HUES64 (cell line): ENCODE results near the gene RPS6KA5.
"Not testable (repeated sequence)": the region's sequence is repeated elsewhere in the genome, so short reads cannot be mapped to it uniquely, and the experiment has no call there.

Experiments used
- H3K27ac ChIP-seq: 2 replicates; pipeline ENCODE4 v1.7.0; 2013; ENCODE audit warnings: low read depth, low read length, inconsistent platforms
- H3K27me3 ChIP-seq: 2 replicates; pipeline ENCODE4 v1.6.1; 2013; ENCODE audit warnings: mild to moderate bottlenecking, low read length; ENCODE audit not compliant: insufficient read depth
- H3K36me3 ChIP-seq: 2 replicates; pipeline ENCODE4 v1.6.1; 2013; ENCODE audit warnings: mild to moderate bottlenecking, low read length; ENCODE audit not compliant: insufficient read depth
- H3K4me1 ChIP-seq: 2 replicates; pipeline ENCODE4 v1.6.1; 2013; ENCODE audit warnings: mild to moderate bottlenecking, low read length, moderate library complexity; ENCODE audit not compliant: insufficient read depth
- H3K4me3 ChIP-seq: 2 replicates; pipeline ENCODE4 v1.5.1; 2013; ENCODE audit warnings: mild to moderate bottlenecking, low read length, moderate library complexity
- H3K9ac ChIP-seq: 2 replicates; pipeline ENCODE4 v1.6.1; 2013; ENCODE audit warnings: mild to moderate bottlenecking, low read depth, low read length
- H3K9me3 ChIP-seq: 2 replicates; pipeline ENCODE4 v1.6.1; 2013; ENCODE audit warnings: low read depth, low read length; ENCODE audit not compliant: insufficient read depth
- WGBS: fragments of 150-250, 120-280 bp; methylation state at CpG from one replicate; pipeline ENCODE4 v1.1.7; 2013; ENCODE audit warnings: missing lambda C conversion rate; 5-methylcytosine and 5-hydroxymethylcytosine counted together

Gene RPS6KA5

GRCh38 chr14:91046488-91047072 lies 13.9 kb downstream of the RPS6KA5 start:
- Histone ChIP-seq H3K9me3 (no peaks in the 10 kb centered on the region), H3K36me3 (no peaks in the 10 kb centered on the region), H3K4me3 (no peak overlapping the region), H3K27me3 (no peaks in the 10 kb centered on the region), H3K9ac (no peak overlapping the region), H3K27ac (no peak overlapping the region), H3K4me1 (peaks cover 5% of the 10 kb centered on the region; the same call in 1 of the 2 replicates)
- 91% methylated on average over 7 of the region's 7 CpGs for WGBS

- H3K27ac ChIP-seq = no peak overlapping the region
- no peak overlapping the region for H3K4me3 ChIP-seq
- H3K9me3 ChIP-seq = no peaks in the 10 kb centered on the region
- H3K36me3 ChIP-seq = no peaks in the 10 kb centered on the region
- H3K4me1 ChIP-seq = no peaks in the 10 kb centered on the region
- H3K27me3 ChIP-seq = no peaks in the 10 kb centered on the region
- WGBS = 88% methylated on average over 1 of the region's 2 CpGs
- H3K9ac ChIP-seq = no peak overlapping the region
These were observed 19.0 kb downstream of the RPS6KA5 start for GRCh38 chr14:91041450-91041849.

GRCh38 chr14:91040545-91040944 lies 19.9 kb downstream of the RPS6KA5 start:
- Histone ChIP-seq H3K36me3 (no peaks in the 10 kb centered on the region), H3K4me1 (no peaks in the 10 kb centered on the region), H3K9ac (no peak overlapping the region), H3K27ac (no peak overlapping the region), H3K9me3 (no peaks in the 10 kb centered on the region), H3K27me3 (no peaks in the 10 kb centered on the region), H3K4me3 (no peak overlapping the region)
- WGBS = 94% methylated on average over 1 of the region's 1 CpG

- Histone ChIP-seq H3K9ac (no peak overlapping the region), H3K4me3 (no peak overlapping the region), H3K36me3 (no peaks in the 10 kb centered on the region), H3K9me3 (no peaks in the 10 kb centered on the region), H3K27ac (no peak overlapping the region), H3K27me3 (no peaks in the 10 kb centered on the region), H3K4me1 (no peaks in the 10 kb centered on the region)
- 97% methylated on average over 1 of the region's 1 CpG for WGBS
These were observed 22.0 kb downstream of the RPS6KA5 start for GRCh38 chr14:91038439-91038838.

- no peaks in the 10 kb centered on the region for H3K36me3 ChIP-seq
- H3K4me3 ChIP-seq = no peak overlapping the region
- H3K4me1 ChIP-seq = no peaks in the 10 kb centered on the region
- 90% methylated on average over 2 of the region's 2 CpGs for WGBS
- no peak overlapping the region for H3K9ac ChIP-seq
- no peaks in the 10 kb centered on the region for H3K9me3 ChIP-seq
- no peak overlapping the region for H3K27ac ChIP-seq
- H3K27me3 ChIP-seq = no peaks in the 10 kb centered on the region
These were observed 23.5 kb downstream of the RPS6KA5 start for GRCh38 chr14:91036741-91037469.

GRCh38 chr14:91035855-91036254 lies 24.6 kb downstream of the RPS6KA5 start:
- Histone ChIP-seq H3K27me3 (no peaks in the 10 kb centered on the region), H3K4me1 (no peaks in the 10 kb centered on the region), H3K9ac (no peak overlapping the region), H3K36me3 (no peaks in the 10 kb centered on the region), H3K9me3 (no peaks in the 10 kb centered on the region), H3K4me3 (no peak overlapping the region), H3K27ac (no peak overlapping the region)
- WGBS = 88% methylated on average over 1 of the region's 1 CpG

- H3K4me3 ChIP-seq, H3K27ac ChIP-seq, H3K9me3 ChIP-seq, H3K27me3 ChIP-seq, H3K36me3 ChIP-seq, H3K9ac ChIP-seq: not testable (repeated sequence)
- 89% methylated on average over 10 of the region's 10 CpGs for WGBS
- H3K4me1 ChIP-seq = peaks cover 10% of the 10 kb centered on the region
These were observed 26.1 kb downstream of the RPS6KA5 start for GRCh38 chr14:91034379-91034778.

GRCh38 chr14:91032248-91032647 lies 28.2 kb downstream of the RPS6KA5 start:
- no peak overlapping the region for H3K9ac ChIP-seq
- H3K27me3 ChIP-seq = no peaks in the 10 kb centered on the region
- 94% methylated on average over 3 of the region's 3 CpGs for WGBS
- no peaks in the 10 kb centered on the region for H3K9me3 ChIP-seq
- peaks cover 12% of the 10 kb centered on the region for H3K4me1 ChIP-seq
- no peak overlapping the region for H3K27ac ChIP-seq
- no peak overlapping the region for H3K4me3 ChIP-seq
- no peaks in the 10 kb centered on the region for H3K36me3 ChIP-seq

- Histone ChIP-seq H3K9me3 (no peaks in the 10 kb centered on the region), H3K4me1 (peaks cover 12% of the 10 kb centered on the region), H3K36me3 (no peaks in the 10 kb centered on the region), H3K27ac (no peak overlapping the region), H3K9ac (no peak overlapping the region), H3K4me3 (no peak overlapping the region), H3K27me3 (no peaks in the 10 kb centered on the region)
- WGBS = 92% methylated on average over 3 of the region's 4 CpGs
These were observed 28.8 kb downstream of the RPS6KA5 start for GRCh38 chr14:91031666-91032065.

GRCh38 chr14:91029456-91030217 lies 30.8 kb downstream of the RPS6KA5 start:
- H3K4me1 ChIP-seq = peaks cover 12% of the 10 kb centered on the region
- H3K36me3 ChIP-seq = no peaks in the 10 kb centered on the region
- no peaks in the 10 kb centered on the region for H3K27me3 ChIP-seq
- H3K9me3 ChIP-seq = no peaks in the 10 kb centered on the region
- WGBS = 100% methylated on average over 1 of the region's 1 CpG
- no peak overlapping the region for H3K27ac ChIP-seq
- no peak overlapping the region for H3K4me3 ChIP-seq
- H3K9ac ChIP-seq = peak overlapping the region; percentile 32; the same call in 1 of the 2 replicates

- no peaks in the 10 kb centered on the region for H3K36me3 ChIP-seq
- H3K4me3 ChIP-seq = no peak overlapping the region
- H3K4me1 ChIP-seq = peaks cover 12% of the 10 kb centered on the region
- H3K27ac ChIP-seq = no peak overlapping the region
- H3K27me3 ChIP-seq = no peaks in the 10 kb centered on the region
- no peak overlapping the region for H3K9ac ChIP-seq
- H3K9me3 ChIP-seq = no peaks in the 10 kb centered on the region
These were observed 32.9 kb downstream of the RPS6KA5 start for GRCh38 chr14:91027561-91027960.
